H1 (cell line): ENCODE results near the gene HINT2. TPM values are rescaled to one million over a fixed set of nuclear protein-coding genes. Genes with fewer than 3 reads are reported as not detected.

Experiments
- CTCF ChIA-PET: fragments of 300-600 bp; sonication (Branson Sonifier 250); formaldehyde crosslinking; loops from one replicate; lab custom pipeline; 2021; ENCODE audit not compliant: partially characterized antibody; lab: Charles Lee
- POLR2A ChIA-PET: fragments of 300-600 bp; sonication (Branson Sonifier 250); formaldehyde crosslinking; loops from one replicate; lab custom pipeline; 2021; ENCODE audit warnings: inconsistent platforms; ENCODE audit not compliant: partially characterized antibody; lab: Charles Lee
- DNase-seq, 2 experiments: peaks; one replicate each; pipeline versions ENCODE4 v3.0.0 to v3.0.0-alpha.2; 2010 to 2022; ENCODE audit warnings: low spot score in 2 of 2, low read depth in 1 of 2, mixed read lengths in 1 of 2
- FAIRE-seq: peaks from 2 replicates; lab custom pipeline; 2011; peaks lifted over from hg19 to GRCh38; lab: Jason Lieb, UNC
- H2AFZ ChIP-seq: 2 replicates; pipeline ENCODE4 v1.8.1; 2012; ENCODE audit warnings: low read length, inconsistent platforms
- H2AK5ac ChIP-seq: 2 replicates; pipeline ENCODE4 v1.6.1; 2013; ENCODE audit warnings: low read depth, low read length
- H2BK120ac ChIP-seq: replicated peaks from 2 replicates; pipeline ENCODE3; 2013; ENCODE audit warnings: low read depth, low read length, inconsistent platforms
- H2BK12ac ChIP-seq: 2 replicates; pipeline ENCODE4 v1.6.1; 2013; ENCODE audit warnings: low read depth, low read length
- H2BK15ac ChIP-seq: 2 replicates; pipeline ENCODE4 v1.6.1; 2013; ENCODE audit warnings: low read length
- H2BK20ac ChIP-seq: 2 replicates; pipeline ENCODE4 v1.6.1; 2013; ENCODE audit warnings: low read length
- H2BK5ac ChIP-seq: 2 replicates; pipeline ENCODE4 v1.6.1; 2013; ENCODE audit warnings: low read depth, low read length
- H3K14ac ChIP-seq: 2 replicates; pipeline ENCODE4 v1.6.1; 2013; ENCODE audit warnings: inconsistent platforms; ENCODE audit not compliant: insufficient read length
- H3K18ac ChIP-seq: 2 replicates; pipeline ENCODE4 v1.6.1; 2013; ENCODE audit warnings: low read length; ENCODE audit errors: extremely low read depth
- H3K23ac ChIP-seq: 2 replicates; pipeline ENCODE4 v1.6.1; 2013; ENCODE audit warnings: inconsistent platforms; ENCODE audit not compliant: insufficient read length
- H3K23me2 ChIP-seq: 2 replicates; pipeline ENCODE4 v1.6.1; 2013; ENCODE audit warnings: low read depth, low read length
- H3K27ac ChIP-seq: 2 replicates; pipeline ENCODE4 v1.6.1; 2011; ENCODE audit warnings: low read depth, low read length, inconsistent platforms
- H3K27me3 ChIP-seq, 4 experiments: replicated peaks in 1 of 4; 1 replicate in 1 of 4; 2 replicates in 3 of 4; pipeline versions ENCODE4 v1.6.1 to v1.8.1; 2011 to 2013; ENCODE audit warnings: low read length in 3 of 4, mild to moderate bottlenecking in 3 of 4, inconsistent platforms in 2 of 4, mixed read lengths in 2 of 4, moderate library complexity in 1 of 4; ENCODE audit not compliant: control insufficient read depth in 3 of 4, insufficient read depth in 3 of 4; ENCODE audit errors: extremely low read depth in 1 of 4
- H3K36me3 ChIP-seq, 4 experiments: 2 replicates each; pipeline versions ENCODE4 v1.6.1 to v1.8.1; 2011 to 2013; ENCODE audit warnings: mild to moderate bottlenecking in 4 of 4, low read length in 3 of 4, moderate library complexity in 2 of 4, control low read depth in 1 of 4, inconsistent platforms in 1 of 4; ENCODE audit not compliant: insufficient read depth in 4 of 4, control insufficient read depth in 2 of 4
- H3K4ac ChIP-seq: replicated peaks from 2 replicates; pipeline ENCODE3; 2013; ENCODE audit warnings: low read length, low read depth, mixed read lengths, inconsistent platforms; ENCODE audit not compliant: insufficient read length
- H3K4me1 ChIP-seq, 4 experiments: replicated peaks in 1 of 4; 1 replicate in 1 of 4; 2 replicates in 3 of 4; pipeline versions ENCODE4 v1.6.1 to v1.8.1; 2011 to 2013; ENCODE audit warnings: low read length in 3 of 4, inconsistent platforms in 2 of 4, mixed read lengths in 1 of 4; ENCODE audit not compliant: insufficient read depth in 4 of 4, control insufficient read depth in 3 of 4
- H3K4me2 ChIP-seq, 2 experiments: 2 replicates each; pipeline versions ENCODE4 v1.6.1 to v1.8.1; 2011 to 2013; ENCODE audit warnings: low read depth in 2 of 2, low read length in 2 of 2, control low read depth in 1 of 2, inconsistent platforms in 1 of 2, mild to moderate bottlenecking in 1 of 2; ENCODE audit not compliant: insufficient read depth in 1 of 2
- H3K4me3 ChIP-seq, 4 experiments: fragments of 200-600, 300-600 bp in 1 of 4; sonication (generic), shearing (Covaris generic), sonication (Bioruptor Twin) in 1 of 4; 2 replicates each; pipeline versions ENCODE4 v1.5.1 to v1.8.1; 2011 to 2016; ENCODE audit warnings: low read length in 4 of 4, low read depth in 3 of 4, control low read depth in 2 of 4, inconsistent platforms in 2 of 4, mild to moderate bottlenecking in 2 of 4, mixed read lengths in 1 of 4, moderate library complexity in 1 of 4; ENCODE audit not compliant: insufficient read depth in 2 of 4; ENCODE audit errors: extremely low read depth in 1 of 4
- H3K56ac ChIP-seq: replicated peaks from 2 replicates; pipeline ENCODE3; 2013; ENCODE audit warnings: low read depth, mild to moderate bottlenecking, mixed read lengths, low read length, inconsistent platforms; ENCODE audit not compliant: insufficient read length
- H3K79me1 ChIP-seq: 2 replicates; pipeline ENCODE4 v1.6.1; 2013; ENCODE audit warnings: low read depth, low read length, control low read depth
- H3K79me2 ChIP-seq, 2 experiments: 2 replicates each; pipeline versions ENCODE4 v1.6.1 to v1.8.1; 2012 to 2013; ENCODE audit warnings: low read length in 2 of 2, mild to moderate bottlenecking in 2 of 2, inconsistent platforms in 1 of 2; ENCODE audit not compliant: insufficient read depth in 2 of 2, control insufficient read depth in 1 of 2
- H3K9ac ChIP-seq, 4 experiments: replicated peaks in 1 of 4; 1 replicate in 1 of 4; 2 replicates in 3 of 4; pipeline versions ENCODE4 v1.6.1 to v1.8.1; 2011 to 2013; ENCODE audit warnings: low read depth in 3 of 4, low read length in 3 of 4, control low read depth in 2 of 4, mild to moderate bottlenecking in 2 of 4, moderate library complexity in 2 of 4, inconsistent platforms in 1 of 4; ENCODE audit errors: extremely low read depth in 1 of 4
- H3K9me3 ChIP-seq, 2 experiments: 2 replicates each; pipeline versions ENCODE4 v1.6.1 to v1.8.1; 2012 to 2013; ENCODE audit warnings: mild to moderate bottlenecking in 2 of 2, moderate library complexity in 2 of 2, control low read depth in 1 of 2, inconsistent platforms in 1 of 2, low read depth in 1 of 2, low read length in 1 of 2, mixed read lengths in 1 of 2; ENCODE audit not compliant: insufficient read depth in 2 of 2
- H4K20me1 ChIP-seq, 2 experiments: replicated peaks in 1 of 2; 2 replicates each; pipeline versions ENCODE3 to v1.8.1; 2011 to 2013; ENCODE audit warnings: inconsistent platforms in 2 of 2, low read length in 2 of 2, mild to moderate bottlenecking in 1 of 2; ENCODE audit not compliant: insufficient read depth in 2 of 2, control insufficient read depth in 1 of 2
- H4K5ac ChIP-seq: 2 replicates; pipeline ENCODE4 v1.6.1; 2013; ENCODE audit warnings: low read length, low read depth, mixed read lengths, inconsistent platforms; ENCODE audit not compliant: insufficient read length
- H4K8ac ChIP-seq: 2 replicates; pipeline ENCODE4 v1.8.0; 2013; ENCODE audit warnings: mild to moderate bottlenecking, moderate library complexity, low read length, inconsistent platforms; ENCODE audit not compliant: insufficient read depth; ENCODE audit errors: extremely low read depth
- H4K91ac ChIP-seq: replicated peaks from 2 replicates; pipeline ENCODE3; 2013; ENCODE audit warnings: low read length, mixed read lengths, inconsistent platforms; ENCODE audit not compliant: insufficient read length
- CREB1 ChIP-seq: IDR thresholded peaks from 2 replicates; pipeline ENCODE4 v1.6.1; 2012; ENCODE audit warnings: inconsistent platforms
- CTBP2 ChIP-seq: IDR thresholded peaks from 2 replicates; pipeline ENCODE4 v1.7.0; 2011; ENCODE audit warnings: borderline replicate concordance, mild to moderate bottlenecking, moderate library complexity, mixed read lengths, low read length; ENCODE audit not compliant: insufficient read depth, insufficient read length
- EGR1 ChIP-seq: IDR thresholded peaks from 2 replicates; pipeline ENCODE4 v1.6.1; 2011; ENCODE audit warnings: low read depth, low read length, borderline replicate concordance
- KDM4A ChIP-seq: IDR thresholded peaks from one replicate; pipeline ENCODE4 v1.7.1; 2012; ENCODE audit warnings: low read depth, mild to moderate bottlenecking, moderate library complexity, low read length, inconsistent platforms; ENCODE audit not compliant: severe bottlenecking
- NRF1 ChIP-seq: IDR thresholded peaks from 2 replicates; pipeline ENCODE4 v1.6.1; 2011; ENCODE audit warnings: mild to moderate bottlenecking, low read depth, low read length, improper control_type of control experiment
- SP1 ChIP-seq: IDR thresholded peaks from 2 replicates; pipeline ENCODE4 v1.6.1; 2011; ENCODE audit warnings: low read depth, low read length
- SP4 ChIP-seq: IDR thresholded peaks from 2 replicates; pipeline ENCODE4 v1.6.1; 2012; ENCODE audit warnings: low read length, inconsistent platforms
- WGBS, 2 experiments: shearing (Covaris generic) in 1 of 2; methylation state at CpG; one replicate each; pipeline versions ENCODE4 v1.1.6 to v1.1.7; 2013 to 2015; ENCODE audit warnings: low lambda C conversion rate in 2 of 2, mixed read lengths in 2 of 2, inconsistent platforms in 1 of 2, low coverage in 1 of 2, missing lambda C conversion rate in 1 of 2; ENCODE audit not compliant: insufficient replicate concordance in 2 of 2, insufficient coverage in 1 of 2, insufficient read length in 1 of 2; ENCODE audit errors: extremely low coverage in 1 of 2, missing lambda C conversion rate in 1 of 2; 5-methylcytosine and 5-hydroxymethylcytosine counted together
- polyA plus RNA-seq, 7 experiments: library from polyadenylated mRNA; depleted of rRNA in 3 of 7; stranded (reverse) in 5 of 7; unstranded in 2 of 7; fragments of >200 nt in 5 of 7; fragments of 200-250 nt in 2 of 7; gene quantifications; 1 replicate in 5 of 7; 2 replicates in 1 of 7; 4 replicates in 1 of 7; pipeline versions ENCODE4 v1.2.1 to v1.2.3, GENCODE V29; 2011 to 2013; ENCODE audit warnings: missing spikeins in 2 of 7, mixed read lengths in 2 of 7
- total RNA-seq: library from RNA; stranded (reverse); fragmentation: NEBNext Ultra II Directional; extraction: Animal tissue kit (Norgen Biotek cat#: 25700); gene quantifications from 2 replicates; pipeline ENCODE4 v1.2.1, GENCODE V29; 2021

Gene HINT2
- total and polyA plus RNA-seq, 2 of the 8 experiments (the other 6 are each of a cell fraction or from before 2014, with no cell fraction given) = 32.1 to 51.2 TPM

- Histone ChIP-seq H4K5ac (peak within 1 kb of the TSS; percentile 23), H3K79me2 (no peaks in the 10 kb centered on the region), H3K14ac (no peak within 1 kb of the TSS), H3K9me3 (no peaks in the 10 kb centered on the region), H2BK5ac (peak within 1 kb of the TSS; percentile 76; the same call in 1 of the 2 replicates), H2BK20ac (0 out of 2 replicates have a peak within 1 kb of the TSS, but pooled peaks have one; percentile 72), H3K4me1 (peaks cover 1 to 13% (median 6%) of the 10 kb centered on the region in 4 experiments), H3K36me3 (no peaks in the 10 kb centered on the region), H3K18ac (peak within 1 kb of the TSS; percentile 81), H3K9ac (peak within 1 kb of the TSS in 3 of 4 experiments; percentile 40 to 52 (median 51); a peak in 5 of 7 replicates), H3K27me3 (no peaks in the 10 kb centered on the region), H2BK12ac (0 out of 2 replicates have a peak within 1 kb of the TSS, but pooled peaks have one; percentile 35), H3K4ac (no peak within 1 kb of the TSS), H4K8ac (no peak within 1 kb of the TSS), H3K56ac (peak within 1 kb of the TSS; percentile 43), H4K20me1 (no peaks in the 10 kb centered on the region), H4K91ac (peak within 1 kb of the TSS; percentile 75), H3K23me2 (peaks cover 10% of the 10 kb centered on the region), H3K4me2 (peak within 1 kb of the TSS; percentile 86 to 90), H3K4me3 (peak within 1 kb of the TSS; percentile 51 to 83 (median 68)), H3K79me1 (no peaks in the 10 kb centered on the region), H2AFZ (peak within 1 kb of the TSS; percentile 97), H2BK120ac (no peak within 1 kb of the TSS), H3K23ac (no peak within 1 kb of the TSS), H2BK15ac (no peak within 1 kb of the TSS), H2AK5ac (no peak within 1 kb of the TSS), H3K27ac (no peak within 1 kb of the TSS; the same call in 1 of the 2 replicates)
- FAIRE-seq (no peak), DNase-seq (peak in 1 of 2 experiments; percentile 96)
- POLR2A ChIA-PET = interaction anchor here (0.6 to 2.7 kb wide), 6 partner anchors 15 to 53 kb away, joined by 3 to 13 read pairs (median 4); partner anchors contain the start of genes HINT2, NPR2 and SPAG8
- TF ChIP-seq SP1 (0 out of 2 replicates have a peak, but pooled peaks have one; percentile 57), SP4 (0 out of 2 replicates have a peak, but pooled peaks have one; percentile 30), CTBP2 (no peak), NRF1 (no peak), EGR1 (no peak), KDM4A (peak; percentile 79), CREB1 (peak; percentile 83)
- CTCF ChIA-PET = interaction anchor here (0.7 to 10.6 kb wide), 7 partner anchors 12 to 77 kb away, joined by 3 to 172 read pairs (median 62); partner anchors contain the start of genes HINT2 and SPAG8
- WGBS, 2 experiments = 0% methylated on average over 5 of the region's 53 CpGs; no CpG with 5 or more reads in 1 of the 2 experiments
These were observed 14.4 kb upstream of the HINT2 start, which contains the start of gene TMEM8B for GRCh38 chr9:35829084-35829763. TMEM8B (plus strand) TSS chr9:35829228; CDS start chr9:35829448, 220 bp downstream.
